CD4-positive, alpha-beta T cell treated with Interleukin-10 for 1 hour (primary cell): ENCODE measurements around the gene SLC25A20.
"Not testable (repeated sequence)": the region's sequence is repeated elsewhere in the genome, so short reads cannot be mapped to it uniquely, and the experiment has no call there.

Experiments
- DNase-seq: peaks from one replicate; pipeline ENCODE4 v3.0.0-alpha.2; 2020

SLC25A20 gene

GRCh38 chr3:48898383-48899234, at the start of gene SLC25A20:
Gene SLC25A20 (minus strand): TSS chr3:48898882. CDS start chr3:48898794, 88 bp downstream.
- DNase-seq, result peak; percentile 90

- no peak for DNase-seq
These were observed 47.3 kb upstream of the SLC25A20 start for GRCh38 chr3:48945891-48946549.

GRCh38 chr3:48945432-48945831, 46.8 kb upstream of the SLC25A20 start:
- no peak for DNase-seq

DNA sequence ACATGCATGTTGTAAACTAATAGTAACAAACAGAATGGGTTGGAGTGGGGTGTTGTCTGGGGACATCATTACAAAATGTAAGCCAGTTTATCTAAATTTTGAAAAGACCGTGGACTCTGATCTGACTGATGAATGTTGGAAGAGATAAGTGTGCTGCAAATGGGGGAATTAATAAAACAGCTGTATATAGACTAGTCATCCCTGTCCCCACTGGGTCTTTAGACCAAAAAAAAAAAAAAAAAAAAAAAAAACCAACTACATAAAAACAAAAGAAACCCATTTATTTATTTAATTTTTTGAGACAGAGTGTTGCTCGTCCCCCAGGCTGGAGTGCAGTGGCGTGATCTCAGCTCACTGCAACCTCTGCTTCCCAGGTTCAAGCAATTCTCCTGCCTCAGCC, 40.0 kb upstream of the SLC25A20 start:
- DNase-seq, result no peak

- no peak for DNase-seq
These were observed 39.5 kb upstream of the SLC25A20 start for GRCh38 chr3:48938156-48938555.

DNA sequence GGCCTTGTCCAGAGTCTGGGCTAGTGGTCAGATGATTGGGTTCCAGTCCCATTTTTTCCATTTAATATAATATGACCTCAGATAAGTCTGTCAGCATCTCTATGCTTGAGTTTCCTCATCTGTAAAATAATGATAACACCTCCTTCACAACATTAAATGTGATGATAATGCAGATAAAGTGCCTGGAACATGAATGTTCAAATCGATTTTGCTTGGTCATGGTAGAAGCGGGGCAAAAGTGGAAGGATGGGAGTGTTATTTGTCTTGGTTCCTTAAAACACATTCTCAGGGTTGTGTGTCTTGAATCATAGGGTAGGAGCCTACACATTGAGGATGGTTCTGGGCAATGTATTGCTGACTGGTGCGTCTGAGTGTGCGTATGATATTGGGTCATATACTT, 36.8 kb upstream of the SLC25A20 start:
- no peak for DNase-seq

GRCh38 chr3:48934333-48934991, 35.8 kb upstream of the SLC25A20 start:
- DNase-seq, result no peak

DNA sequence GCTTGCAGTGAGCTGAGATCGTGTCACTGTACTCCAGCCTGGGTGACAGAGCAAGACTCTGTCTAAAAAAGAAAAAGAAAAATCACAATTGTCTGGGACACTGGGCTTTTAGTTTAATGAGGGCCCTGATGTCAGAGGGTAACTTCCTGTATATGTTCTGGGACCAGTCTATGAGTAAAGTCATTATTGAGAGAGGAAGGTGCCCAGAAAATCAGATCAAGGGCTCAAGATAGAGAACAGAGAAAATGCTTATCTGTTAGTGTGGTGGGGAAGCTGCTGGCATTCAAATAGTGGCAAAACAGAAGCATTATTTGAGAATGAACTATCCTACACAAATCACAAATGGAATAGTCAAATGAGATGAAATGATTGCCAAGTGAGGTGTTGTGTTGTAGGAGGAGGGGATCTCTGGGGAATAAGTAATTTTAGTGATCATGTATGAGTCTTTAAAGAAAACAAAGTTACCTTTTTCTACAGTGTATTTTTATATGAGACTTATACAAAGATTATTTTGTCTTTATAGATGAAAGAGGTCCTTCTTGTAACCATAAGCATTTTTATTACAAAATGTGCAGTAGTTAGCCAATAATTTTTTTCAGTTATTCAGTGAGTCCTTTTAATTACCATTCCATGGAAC, 33.4 kb upstream of the SLC25A20 start:
- no peak for DNase-seq

DNA sequence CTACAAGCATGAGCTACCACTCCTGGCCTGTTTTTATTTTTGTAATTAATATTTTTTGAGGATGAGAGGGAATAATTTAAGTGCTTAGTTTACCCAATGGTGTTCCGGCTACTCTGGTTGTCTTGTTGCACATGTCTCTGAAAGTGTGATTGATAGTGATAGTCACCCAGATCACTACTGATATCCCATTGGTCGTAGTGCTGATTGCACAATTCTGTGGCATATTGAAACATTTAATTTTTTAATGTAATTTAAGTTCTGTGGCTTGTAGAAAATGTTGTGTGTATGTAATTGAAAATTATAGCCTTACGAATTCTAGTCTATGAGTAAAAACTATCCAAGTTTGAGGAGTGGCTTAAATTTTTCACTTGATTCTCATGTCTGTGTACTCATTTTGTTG, 31.9 kb upstream of the SLC25A20 start:
- DNase-seq, result no peak

DNA sequence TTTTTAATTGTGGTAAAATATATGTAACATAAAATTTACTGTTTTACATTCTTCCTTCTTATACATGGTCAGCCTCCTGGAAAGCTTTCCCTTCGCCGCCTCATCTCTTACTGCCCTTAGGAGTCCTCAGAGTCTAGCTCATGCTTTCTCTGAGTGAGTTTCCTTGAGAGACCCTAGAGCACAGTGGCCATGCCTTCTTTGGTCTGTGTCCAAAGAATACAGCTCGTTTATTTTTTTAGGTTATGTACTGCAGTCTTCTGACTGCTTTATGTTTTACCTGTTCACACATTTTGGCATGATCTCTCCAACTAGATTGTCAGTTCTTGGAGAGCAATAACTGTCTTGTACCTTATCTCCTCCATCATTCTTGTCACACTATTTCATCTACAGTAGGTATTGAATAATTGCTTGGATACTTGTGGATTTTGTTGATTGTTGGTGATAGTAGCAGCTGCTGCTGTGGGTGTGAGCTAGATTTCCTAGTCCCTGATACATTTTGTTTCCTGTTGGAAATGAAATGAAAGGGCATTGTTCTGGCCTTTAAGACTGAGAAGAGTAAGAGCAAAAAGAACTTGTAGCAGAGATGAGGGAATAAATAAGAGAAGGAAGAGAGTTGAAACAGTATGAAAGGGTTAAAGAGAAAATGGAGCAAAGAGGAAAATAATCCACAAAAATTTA, 30.8 kb upstream of the SLC25A20 start:
- no peak for DNase-seq

- DNase-seq, result no peak
These were observed 30.0 kb upstream of the SLC25A20 start for GRCh38 chr3:48928679-48929078.

GRCh38 chr3:48927928-48928327, 29.2 kb upstream of the SLC25A20 start:
- no peak for DNase-seq

- DNase-seq, result no peak
These were observed 28.0 kb upstream of the SLC25A20 start for GRCh38 chr3:48926425-48927392.

DNA sequence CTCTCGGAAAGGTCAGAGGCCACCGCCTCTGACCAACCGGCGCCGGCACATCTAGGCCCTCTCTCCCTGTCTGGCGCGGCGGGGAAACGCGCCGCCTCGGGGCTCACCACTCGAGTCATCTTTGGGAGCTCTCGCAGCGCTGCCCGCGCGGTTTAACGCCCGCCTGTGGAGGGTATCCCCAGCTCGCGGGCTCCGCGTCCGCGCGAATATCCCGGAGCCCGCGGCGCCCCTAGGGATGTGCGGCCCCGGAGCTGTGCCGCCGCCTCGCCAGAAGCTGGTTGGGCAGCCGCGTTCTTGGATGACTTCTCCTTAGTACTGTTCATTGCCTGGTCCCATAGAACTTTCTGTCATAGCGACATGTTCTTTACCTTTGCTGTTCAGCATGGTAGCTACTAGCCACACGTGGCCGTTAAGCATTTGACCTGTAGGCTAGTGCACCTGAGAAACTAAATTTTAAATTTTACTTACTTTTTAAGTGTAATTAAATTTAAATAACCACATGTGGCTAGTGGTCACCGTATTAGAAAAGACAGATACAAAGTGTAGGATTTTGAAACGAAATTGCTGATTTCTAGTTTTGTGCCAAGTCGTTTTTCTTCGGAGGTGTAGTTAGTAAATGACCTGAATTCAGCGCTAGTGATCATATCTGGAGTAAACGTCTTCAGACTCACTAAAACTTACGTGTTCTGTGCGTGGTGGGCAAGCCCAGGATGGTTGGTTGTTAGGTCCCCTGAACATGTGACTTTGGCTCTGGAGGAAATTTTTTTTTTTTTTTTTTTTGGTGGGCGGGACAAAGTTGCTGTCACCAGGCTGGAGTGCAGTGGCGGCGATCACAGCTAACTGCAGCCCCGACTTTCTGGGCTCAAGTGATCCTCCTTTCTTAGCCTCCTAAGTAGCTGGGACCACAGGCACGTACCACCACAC, 20.8 kb upstream of the SLC25A20 start:
- peak; percentile 74 for DNase-seq

DNA sequence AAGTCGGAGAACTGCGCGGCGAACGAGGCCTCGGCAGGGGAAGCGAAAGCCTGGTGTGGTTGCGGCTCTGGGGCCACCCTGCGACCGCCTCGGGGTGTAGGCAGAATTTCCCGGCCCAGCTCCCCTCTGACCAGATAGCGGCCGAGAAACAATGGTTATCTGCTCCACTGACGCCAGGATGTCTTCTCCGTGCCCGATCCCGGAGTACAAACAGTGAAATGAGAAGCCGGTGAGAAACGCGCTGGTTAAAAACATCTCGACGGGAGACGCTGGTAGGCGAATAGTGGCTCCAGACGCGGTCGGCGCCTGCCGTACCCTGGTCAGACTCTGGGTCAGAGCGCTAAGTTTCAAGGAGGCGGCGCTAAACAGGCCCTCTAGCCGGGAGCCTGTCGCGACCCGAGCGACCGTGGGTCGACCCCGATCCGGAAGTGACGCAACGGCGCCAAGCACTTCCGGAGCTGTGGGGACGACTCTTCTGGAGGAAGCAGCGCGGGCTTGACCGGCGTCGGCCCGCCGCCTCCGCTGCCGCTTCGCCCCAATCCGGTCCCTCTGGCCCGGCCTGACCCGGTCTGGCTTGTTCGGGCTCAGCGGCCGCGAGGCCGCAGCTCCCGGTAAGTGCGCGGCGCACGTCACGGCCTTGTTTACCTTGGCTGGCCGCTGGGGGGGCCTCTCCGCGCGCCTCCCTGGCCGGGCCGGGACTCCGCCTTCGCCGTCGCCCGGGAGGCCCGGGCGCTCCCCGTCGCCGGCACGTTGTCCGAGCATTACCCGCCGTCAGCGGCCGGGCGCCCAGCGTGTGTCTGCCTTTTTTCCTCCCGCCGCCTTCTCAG, 19.9 kb upstream of the SLC25A20 start, which contains the start of gene ARIH2:
Gene ARIH2 (plus strand): TSS at position 455 of the 827 bp plus-strand sequence. CDS start 8,717 bp downstream, outside the sequence.
- peak; percentile 91 for DNase-seq

- no peak for DNase-seq
These were observed 16.6 kb upstream of the SLC25A20 start for GRCh38 chr3:48915296-48915695.

DNA sequence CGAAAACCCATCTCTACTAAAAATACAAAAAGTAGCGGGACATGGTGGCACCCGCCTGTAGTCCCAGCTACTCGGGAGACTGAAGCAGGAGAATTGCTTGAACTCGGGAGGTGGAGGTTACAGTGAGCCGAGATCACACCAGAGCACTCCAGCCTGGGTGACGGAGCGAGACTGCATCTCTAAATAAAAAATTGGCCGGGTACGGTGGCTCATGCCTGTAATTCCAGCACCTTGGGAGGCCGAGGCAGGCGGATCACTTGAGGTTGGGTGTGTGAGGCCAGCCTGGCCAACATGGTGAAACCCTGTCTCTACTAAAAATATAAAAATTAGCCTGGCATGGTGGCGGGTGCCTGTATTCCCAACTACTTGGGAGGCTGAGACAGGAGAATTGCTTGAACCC, 8.3 kb upstream of the SLC25A20 start:
- DNase-seq, result not testable (repeated sequence)

- peak; percentile 63 for DNase-seq
These were observed 591 bp upstream of the SLC25A20 start for GRCh38 chr3:48899273-48899672.
